Motor neuron (in vitro differentiated cells): ENCODE measurements around the gene IRF8. TPM values are rescaled to one million over a fixed set of nuclear protein-coding genes. Genes with fewer than 3 reads are reported as not detected.
A peak's percentile ranks its signal among the peaks of the same experiment; 100 is the strongest.

Source experiments
- ATAC-seq, 8 experiments: fragments of 200-7000 bp; cut with Tn5 transposase; replicated peaks in 6 of 8; 2 replicates each; pipeline ENCODE4 v1.8.0; 2021; ENCODE audit warnings: mild to moderate bottlenecking in 8 of 8, moderate library complexity in 8 of 8
- H3K27ac ChIP-seq, 2 donors: fragments of 250-450 bp; sonication (Bioruptor Pico); 2 replicates each; pipeline ENCODE4 v1.9.0; 2021; ENCODE audit warnings: antibody characterized with exemption in 2 of 2, mild to moderate bottlenecking in 2 of 2, moderate library complexity in 1 of 2
- H3K4me1 ChIP-seq, 2 donors: fragments of 250-450 bp; sonication (Bioruptor Pico); replicated peaks in 1 of 2; 2 replicates each; pipeline ENCODE4 v1.6.1; 2021; ENCODE audit warnings: antibody characterized with exemption in 2 of 2, mild to moderate bottlenecking in 2 of 2, moderate library complexity in 1 of 2
- H3K4me3 ChIP-seq, 5 donors: fragments of 250-450 bp; sonication (Bioruptor Pico); 2 replicates each; pipeline ENCODE4 v1.9.0; 2021; ENCODE audit warnings: antibody characterized with exemption in 5 of 5, mild to moderate bottlenecking in 5 of 5, moderate library complexity in 4 of 5
- WGBS, 10 experiments: fragments of 450-650 bp; shearing (Covaris generic); methylation state at CpG; one replicate each; pipeline ENCODE4 v1.0.0; 2022; 5-methylcytosine and 5-hydroxymethylcytosine counted together
- in situ Hi-C, 9 experiments: fragments of 400-800 bp; cut with MboI; loops; one replicate each; pipeline ENCODE4 v1.15.0; 2021; ENCODE audit warnings: low sequenced_read_pairs in 9 of 9, low pct_unique_long_range_greater_than_20kb in 2 of 9; ENCODE audit not compliant: unreplicated experiment in 9 of 9
- total RNA-seq, 8 experiments: library from RNA; unstranded; fragments of 300-600 nt; gene quantifications; 2 replicates each; pipeline versions ENCODE4 v1.2.3 to v1.2.4, GENCODE V29; 2022

Gene IRF8
- total RNA-seq, 8 experiments from 2014 or later, result 0.22 to 6.2 (median 0.81) TPM; not detected in 2

DNA sequence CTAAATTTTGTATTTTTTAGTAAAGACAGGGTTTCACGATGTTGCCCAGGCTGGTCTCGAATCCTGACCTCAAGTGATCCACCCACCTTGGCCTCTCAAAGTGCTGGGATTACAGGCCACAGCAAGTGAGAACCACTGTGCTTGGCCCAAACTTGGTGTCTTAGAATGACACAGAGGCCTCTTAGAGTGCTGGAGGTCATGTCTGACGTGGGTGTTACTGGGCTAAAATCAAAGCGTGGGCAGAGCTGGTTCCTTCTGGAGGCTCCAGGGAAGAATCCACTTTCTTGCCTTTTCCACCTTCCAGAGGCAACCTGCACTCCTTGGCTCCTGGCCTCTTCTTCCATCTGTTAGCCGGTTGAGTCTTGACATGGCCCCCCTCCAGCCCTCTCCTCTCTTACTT, 53.8 kb downstream of the IRF8 start:
- H3K4me1 ChIP-seq, result no peaks in the 10 kb centered on the region
- ATAC-seq, result no peak
- 38 to 100% (median 56%) methylated on average over 1 to 4 of the region's 5 CpGs; no CpG with 5 or more reads in 4 of the 10 experiments for WGBS, 10 experiments
- H3K27ac ChIP-seq, result no peak overlapping the region
- no peak overlapping the region for H3K4me3 ChIP-seq
- in situ Hi-C loops, result no loop called here

DNA sequence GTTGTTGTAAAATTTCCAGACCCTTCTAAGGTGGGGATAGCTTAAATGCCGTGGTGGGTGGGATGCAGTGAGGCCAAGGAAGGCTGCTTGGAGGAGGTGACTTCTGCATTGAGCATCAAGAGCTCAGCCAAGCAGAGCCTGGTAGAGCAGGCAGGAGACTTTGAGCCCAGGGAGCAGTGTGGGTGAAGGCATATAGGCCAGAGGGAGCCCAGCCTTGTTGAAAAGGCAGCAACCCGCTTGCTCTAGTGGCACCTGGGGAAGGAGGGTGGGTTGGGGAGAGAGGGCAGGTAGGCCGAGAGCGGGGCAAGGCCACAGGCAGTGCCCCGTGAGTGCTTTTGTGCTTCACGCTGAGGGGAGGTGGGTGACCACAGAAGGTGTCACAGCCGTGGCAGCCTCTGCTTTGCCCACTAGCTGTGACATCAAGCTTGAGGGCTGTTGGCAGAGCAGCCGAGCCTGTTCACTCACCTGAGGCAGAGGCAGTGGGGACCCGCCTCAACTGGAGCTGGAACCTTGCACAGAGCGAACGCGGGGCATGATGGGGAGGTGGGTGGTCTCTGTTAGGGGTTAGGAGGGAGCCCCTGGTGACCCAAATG, 56.1 kb downstream of the IRF8 start:
- no peaks in the 10 kb centered on the region for H3K4me1 ChIP-seq
- H3K4me3 ChIP-seq, result no peak overlapping the region
- WGBS, 10 experiments, result 0 to 50% methylated on average over 1 of the region's 12 CpGs; no CpG with 5 or more reads in 8 of the 10 experiments
- in situ Hi-C loops, result no loop called here
- no peak overlapping the region for H3K27ac ChIP-seq
- ATAC-seq, result no peak

GRCh38 chr16:85955566-85955965, 56.6 kb downstream of the IRF8 start:
- no peaks in the 10 kb centered on the region for H3K4me1 ChIP-seq
- no peak overlapping the region for H3K27ac ChIP-seq
- WGBS, 10 experiments, result 29 to 83% (median 74%) methylated on average over 1 to 8 of the region's 11 CpGs; no CpG with 5 or more reads in 4 of the 10 experiments

GRCh38 chr16:85956426-85956825, 57.5 kb downstream of the IRF8 start:
- Histone ChIP-seq H3K4me1 (no peaks in the 10 kb centered on the region), H3K4me3 (no peak overlapping the region), H3K27ac (no peak overlapping the region)
- in situ Hi-C loops, result no loop called here
- 55 to 100% (median 88%) methylated on average over 1 to 15 of the region's 15 CpGs; no CpG with 5 or more reads in 3 of the 10 experiments for WGBS, 10 experiments
- no peak for ATAC-seq

More at GRCh38 chr16:85955566-85955965, 56.6 kb downstream of the IRF8 start:
- ATAC-seq, result no peak
- in situ Hi-C loops, result no loop called here
- H3K4me3 ChIP-seq, result no peak overlapping the region

- no peak overlapping the region for H3K27ac ChIP-seq
- ATAC-seq, result no peak
- 40 to 100% (median 88%) methylated on average over 1 to 8 of the region's 8 CpGs; no CpG with 5 or more reads in 1 of the 10 experiments for WGBS, 10 experiments
- no peak overlapping the region for H3K4me3 ChIP-seq
- no peaks in the 10 kb centered on the region for H3K4me1 ChIP-seq
- in situ Hi-C loops, result no loop called here
These were observed 59.8 kb downstream of the IRF8 start for GRCh38 chr16:85958731-85959130.

- ATAC-seq, result peak in 1 of 8 experiments; percentile 31
- 20 to 100% (median 41%) methylated on average over 1 to 9 of the region's 9 CpGs; no CpG with 5 or more reads in 3 of the 10 experiments for WGBS, 10 experiments
- Histone ChIP-seq H3K4me3 (no peak overlapping the region), H3K4me1 (no peaks in the 10 kb centered on the region), H3K27ac (no peak overlapping the region)
- in situ Hi-C loops, result no loop called here
These were observed 60.7 kb downstream of the IRF8 start for GRCh38 chr16:85959686-85960085.

DNA sequence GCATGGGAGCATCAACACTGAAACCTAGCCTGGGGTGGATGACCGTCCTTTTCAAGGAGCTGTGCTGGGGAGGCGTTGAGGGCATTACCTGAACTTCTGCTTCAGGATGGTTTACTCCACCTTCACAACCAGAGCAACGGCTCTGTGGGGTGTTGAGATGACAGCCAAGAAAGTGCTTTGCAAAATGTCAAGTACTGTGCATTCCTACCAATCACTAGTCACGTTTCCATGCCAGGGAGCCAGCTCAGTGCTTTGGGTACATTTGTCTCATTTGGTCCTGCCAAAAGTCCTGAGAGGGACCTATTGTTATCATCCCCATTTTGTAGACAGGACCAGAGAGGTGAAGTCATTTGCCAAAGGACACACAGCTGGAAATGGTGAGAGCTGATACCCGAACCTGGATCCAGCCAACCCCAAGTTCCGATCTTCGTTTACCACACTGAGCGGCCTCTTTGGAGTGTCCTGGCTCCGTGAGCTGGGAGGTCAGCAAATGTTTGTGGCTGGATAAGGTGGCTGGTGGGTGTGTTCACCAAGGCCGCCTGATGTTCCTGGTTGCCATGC, 61.6 kb downstream of the IRF8 start:
- in situ Hi-C loops, result no loop called here
- Histone ChIP-seq H3K4me1 (no peaks in the 10 kb centered on the region), H3K27ac (no peak overlapping the region), H3K4me3 (no peak overlapping the region)
- WGBS, 10 experiments, result 10 to 72% (median 56%) methylated on average over 1 to 5 of the region's 10 CpGs; no CpG with 5 or more reads in 2 of the 10 experiments
- ATAC-seq, result no peak

GRCh38 chr16:85961988-85962915, 63.3 kb downstream of the IRF8 start:
- no peak overlapping the region for H3K27ac ChIP-seq
- no peak overlapping the region for H3K4me3 ChIP-seq
- WGBS, 10 experiments, result 17 to 100% (median 75%) methylated on average over 1 to 6 of the region's 22 CpGs; no CpG with 5 or more reads in 2 of the 10 experiments
- in situ Hi-C loops, result no loop called here
- no peak for ATAC-seq
- no peaks in the 10 kb centered on the region for H3K4me1 ChIP-seq

DNA sequence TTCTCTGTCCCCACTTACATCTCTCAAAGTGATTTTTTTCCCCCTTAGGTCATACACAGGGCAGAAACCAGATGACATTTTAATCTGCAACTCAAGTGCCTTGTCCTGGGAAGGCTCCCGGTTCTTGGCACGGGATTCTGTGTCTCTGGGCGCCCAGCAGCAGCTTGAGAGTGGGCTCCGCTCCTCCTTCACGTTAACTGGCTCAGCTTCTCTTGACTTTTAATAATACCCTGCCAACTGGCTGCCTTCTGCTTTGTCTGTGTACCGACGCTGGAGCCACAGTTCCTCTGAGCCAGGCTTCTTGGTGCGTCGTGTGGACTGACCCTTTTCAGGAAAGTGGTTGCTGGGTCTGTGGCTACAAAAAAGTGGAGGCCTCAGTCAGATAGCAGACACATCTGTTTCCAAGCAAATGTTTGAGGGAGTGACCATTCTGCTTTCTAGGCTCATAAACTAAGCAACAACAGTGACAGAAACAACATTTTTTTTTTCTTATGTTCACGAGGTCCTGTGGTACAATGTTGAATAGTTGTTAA, 64.9 kb downstream of the IRF8 start:
- H3K27ac ChIP-seq, result no peak overlapping the region
- ATAC-seq, result peak in 5 of 8 experiments; percentile 13 to 91 (median 63)
- in situ Hi-C loops, result no loop called here

DNA sequence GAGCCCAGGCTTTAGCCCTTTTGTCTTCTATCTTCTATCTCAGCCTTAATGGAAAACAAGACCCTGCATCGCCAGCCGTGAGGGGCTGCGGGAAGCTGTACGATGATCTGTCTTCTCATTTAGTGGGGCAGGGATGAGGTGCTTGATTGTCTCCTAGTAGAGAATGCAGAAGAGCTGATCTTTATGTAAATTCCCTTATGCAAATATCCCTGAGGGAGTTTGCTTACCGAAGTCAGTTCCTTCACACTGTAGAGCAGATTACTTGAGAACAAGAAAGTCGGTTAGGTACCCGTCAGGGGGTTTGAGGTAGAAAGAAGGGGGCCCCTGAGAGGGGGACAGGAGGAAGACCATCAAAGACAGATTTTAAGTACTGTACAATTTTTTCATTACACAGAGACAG, 66.2 kb downstream of the IRF8 start:
- in situ Hi-C loops, result no loop called here
- Histone ChIP-seq H3K4me3 (no peak overlapping the region), H3K4me1 (no peaks in the 10 kb centered on the region), H3K27ac (no peak overlapping the region)
- 40 to 97% (median 76%) methylated on average over 1 to 5 of the region's 7 CpGs; no CpG with 5 or more reads in 3 of the 10 experiments for WGBS, 10 experiments
- peak in 1 of 8 experiments; percentile 30 for ATAC-seq

More for the DNA sequence above, 64.9 kb downstream of the IRF8 start:
- no peak overlapping the region for H3K4me3 ChIP-seq
- no peaks in the 10 kb centered on the region for H3K4me1 ChIP-seq
- 0 to 92% (median 42%) methylated on average over 3 to 7 of the region's 10 CpGs; no CpG with 5 or more reads in 2 of the 10 experiments for WGBS, 10 experiments

DNA sequence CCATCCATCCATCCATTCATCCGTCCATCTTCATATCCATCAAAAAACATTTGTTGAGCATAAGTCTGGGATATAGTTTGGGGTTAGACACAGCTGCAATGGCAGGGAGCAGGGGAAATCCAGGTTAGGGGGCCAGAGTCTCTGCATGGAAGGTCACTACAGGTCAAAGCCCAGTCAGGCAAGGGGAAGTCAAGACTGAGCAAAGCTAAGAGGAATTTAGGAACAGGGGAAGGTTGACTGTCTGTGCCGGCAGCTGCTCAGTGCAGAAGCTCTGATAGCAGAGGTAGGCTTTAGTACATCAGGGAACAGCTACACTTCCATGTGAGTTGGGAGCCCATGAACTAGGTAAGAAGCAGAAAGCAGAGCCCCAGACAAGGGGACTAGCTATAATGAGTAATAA, 68.1 kb downstream of the IRF8 start:
- Histone ChIP-seq H3K4me3 (no peak overlapping the region), H3K4me1 (no peaks in the 10 kb centered on the region), H3K27ac (no peak overlapping the region)
- ATAC-seq, result no peak
- WGBS, 10 experiments, result 0 to 65% (median 18%) methylated on average over 1 to 2 of the region's 2 CpGs
- in situ Hi-C loops, result no loop called here

DNA sequence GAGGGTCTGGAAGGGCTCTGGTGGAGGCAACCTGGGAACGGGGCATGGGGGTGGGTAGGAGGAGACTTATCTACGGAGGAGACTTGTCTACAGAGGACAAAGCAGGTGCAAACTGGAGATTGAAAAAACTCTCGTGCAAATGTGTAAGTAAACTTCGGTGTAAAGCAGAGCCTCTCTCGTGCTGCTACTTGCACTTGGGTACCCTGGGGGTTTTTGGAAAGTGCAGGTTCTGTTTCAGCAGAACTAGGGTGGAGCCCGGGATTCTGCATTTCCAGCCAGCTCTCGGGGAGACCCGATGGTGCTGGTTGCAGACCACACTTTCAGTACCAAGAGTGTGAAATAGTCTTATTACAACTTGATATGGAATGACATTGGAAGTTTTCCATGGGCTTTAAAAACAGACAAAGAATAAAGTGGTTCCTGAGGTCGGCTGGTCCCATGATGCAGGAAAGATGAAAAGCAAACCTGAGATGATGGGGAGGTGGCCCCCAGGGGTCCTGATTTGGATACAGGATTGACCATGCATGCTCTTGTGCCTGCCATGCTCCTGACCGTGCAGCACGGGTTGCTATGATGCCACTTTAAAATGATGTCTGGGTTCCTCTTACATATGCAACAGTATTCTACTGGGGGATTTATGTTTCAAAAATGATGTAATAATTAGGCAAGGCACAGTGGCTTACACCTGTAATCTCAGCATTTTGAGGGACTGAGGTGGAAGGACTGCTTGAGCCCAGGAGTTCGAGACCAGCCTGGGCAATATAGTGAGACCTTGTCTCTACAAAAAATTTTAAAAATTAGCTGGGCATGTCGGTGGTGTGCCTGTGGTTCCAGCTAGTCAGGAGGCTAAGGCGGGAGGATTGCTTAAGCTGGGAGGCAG, 69.3 kb downstream of the IRF8 start:
- WGBS, 10 experiments, result 0 to 75% (median 50%) methylated on average over 2 to 10 of the region's 14 CpGs; no CpG with 5 or more reads in 1 of the 10 experiments
- in situ Hi-C loops, result no loop called here
- Histone ChIP-seq H3K4me1 (no peaks in the 10 kb centered on the region), H3K27ac (no peak overlapping the region), H3K4me3 (no peak overlapping the region)
- no peak for ATAC-seq
